Upper lobe of left lung (tissue), 6 donors: ENCODE data around the gene NID2. TPM values are rescaled to one million over a fixed set of nuclear protein-coding genes. Genes with fewer than 3 reads are reported as not detected.
A peak's percentile ranks its signal among the peaks of the same experiment; 100 is the strongest.

Source experiments
- ATAC-seq, 2 donors: fragments of 200-7000 bp; cut with Tn5 transposase; one replicate each; pipeline ENCODE4 v1.9.1; 2022; ENCODE audit warnings: mild to moderate bottlenecking in 2 of 2, moderate library complexity in 2 of 2; ENCODE audit not compliant: low FRiP score in 2 of 2
- DNase-seq, 2 donors: peaks; one replicate each; pipeline ENCODE4 v3.0.0-alpha.2; 2019 to 2020
- H3K27ac ChIP-seq, 4 donors: fragments of 200-600 bp; sonication (generic); one replicate each; pipeline ENCODE4 v1.5.1; 2016 to 2019
- H3K27me3 ChIP-seq, 4 donors: fragments of 200-600 bp; sonication (generic); one replicate each; pipeline ENCODE4 v1.5.1; 2017 to 2019
- H3K36me3 ChIP-seq, 4 donors: fragments of 200-600 bp; sonication (generic); one replicate each; pipeline ENCODE4 v1.5.1; 2016 to 2019
- H3K4me1 ChIP-seq, 4 donors: fragments of 200-600 bp; sonication (generic); one replicate each; pipeline ENCODE4 v1.5.1; 2018 to 2019
- H3K4me3 ChIP-seq, 4 donors: fragments of 200-600 bp; sonication (generic); one replicate each; pipeline ENCODE4 v1.5.1; 2017 to 2019; ENCODE audit warnings: mild to moderate bottlenecking in 2 of 4, moderate library complexity in 1 of 4
- H3K9me3 ChIP-seq, 4 donors: fragments of 200-600 bp; sonication (generic); one replicate each; pipeline ENCODE4 v1.5.1; 2018 to 2019
- CTCF ChIP-seq, 6 experiments: fragments of 450-650 bp in 4 of 6; fragments of 200-600 bp in 2 of 6; sonication (generic) in 2 of 6; IDR thresholded peaks; one replicate each; pipeline ENCODE4 v1.5.1; 2016 to 2019; ENCODE audit warnings: antibody characterized with exemption in 6 of 6
- EP300 ChIP-seq, 4 donors: sonication (generic); formaldehyde crosslinking; IDR thresholded peaks; one replicate each; pipeline ENCODE4 v1.5.1; 2017; ENCODE audit warnings: antibody characterized with exemption in 4 of 4, control low read depth in 2 of 4
- POLR2A ChIP-seq, 4 donors: fragments of 450-650 bp; IDR thresholded peaks; one replicate each; pipeline ENCODE4 v1.5.1; 2016 to 2017; ENCODE audit warnings: antibody characterized with exemption in 4 of 4, mild to moderate bottlenecking in 2 of 4
- POLR2AphosphoS5 ChIP-seq, 2 donors: sonication (generic); formaldehyde crosslinking; IDR thresholded peaks; one replicate each; pipeline ENCODE4 v1.5.1; 2017; ENCODE audit warnings: antibody characterized with exemption in 2 of 2
- WGBS, 2 donors: methylation state at CpG; one replicate each; pipeline ENCODE4 v1.1.5; 2017 to 2018; 5-methylcytosine and 5-hydroxymethylcytosine counted together
- total RNA-seq, 6 donors: library from RNA; depleted of rRNA in 4 of 6; stranded (reverse); fragments of >200 nt in 4 of 6; gene quantifications; one replicate each; pipeline versions ENCODE4 v1.1.0 to v1.2.1, GENCODE V29; 2016 to 2021
- donor health status: DM: no; HTN: no; CAD: no; lungs with moderate emphysema.
- donor health status: DM: no; HTN: yes; CAD: no; lungs with severe emphysema.

NID2 gene
- total RNA-seq, 6 donors from 2014 or later = 4.9 to 33.5 (median 8.3) TPM

GRCh38 chr14:52023518-52023917 is 45.3 kb downstream of the NID2 start:
- H3K9me3 ChIP-seq = no peaks in the 10 kb centered on the region
- H3K4me3 ChIP-seq = no peak overlapping the region
- no peak for DNase-seq
- H3K36me3 ChIP-seq = no peaks in the 10 kb centered on the region
- ATAC-seq = peak in 1 of 2 donors; percentile 75
- whole genome bisulfite sequencing, 2 donors = 27 to 88% methylated on average over 1 of the region's 1 CpG
- TF ChIP-seq POLR2A (IDR thresholded peaks at IDR 0.05) (no peak), POLR2AphosphoS5 (IDR thresholded peaks at IDR 0.05) (no peak), CTCF (IDR thresholded peaks at IDR 0.05) (no peak), EP300 (IDR thresholded peaks at IDR 0.05) (no peak)
- no peak overlapping the region for H3K27ac ChIP-seq
- no peaks in the 10 kb centered on the region for H3K27me3 ChIP-seq
- H3K4me1 ChIP-seq = peaks cover 0 to 14% (median 11%) of the 10 kb centered on the region in 4 donors

DNA sequence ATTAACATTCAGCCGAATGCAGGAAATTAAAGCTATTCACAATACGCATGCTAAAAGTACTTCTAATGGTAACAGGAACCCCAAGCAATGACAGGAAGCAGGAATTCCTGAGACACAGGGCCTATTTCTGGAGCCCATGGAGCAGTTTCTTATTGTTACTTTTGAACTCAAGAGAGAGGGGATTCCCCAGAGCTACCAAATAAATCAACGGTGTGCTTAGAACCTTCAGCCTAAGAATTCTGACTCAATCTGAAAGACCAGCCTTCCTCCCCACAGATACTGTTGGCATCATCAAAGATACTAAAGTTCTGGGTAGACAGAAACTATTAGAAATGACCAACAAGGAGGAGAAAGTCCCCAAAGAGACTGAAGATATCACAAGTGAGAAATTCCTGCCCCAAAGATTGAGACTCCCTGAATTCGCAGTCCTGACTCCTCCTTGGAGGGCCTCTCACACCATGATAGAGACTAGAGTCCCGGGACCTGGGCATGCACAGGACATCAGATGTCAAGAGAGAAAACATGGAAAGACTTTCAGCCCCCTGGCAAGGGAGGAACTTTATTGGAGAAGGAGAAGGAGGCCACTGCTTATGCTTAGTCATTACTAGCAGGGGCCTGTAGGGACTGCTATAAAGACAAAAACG is 46.8 kb downstream of the NID2 start:
- Histone ChIP-seq H3K27me3 (no peaks in the 10 kb centered on the region), H3K4me3 (no peak overlapping the region), H3K27ac (peak overlapping the region in 2 of 4 donors; percentile 32 to 55), H3K4me1 (peaks cover 0 to 18% (median 11%) of the 10 kb centered on the region in 4 donors), H3K36me3 (no peaks in the 10 kb centered on the region), H3K9me3 (no peaks in the 10 kb centered on the region)
- TF ChIP-seq CTCF (IDR thresholded peaks at IDR 0.05) (no peak), POLR2AphosphoS5 (IDR thresholded peaks at IDR 0.05) (no peak), POLR2A (IDR thresholded peaks at IDR 0.05) (no peak), EP300 (IDR thresholded peaks at IDR 0.05) (no peak)
- ATAC-seq = no peak
- no peak for DNase-seq
- 54 to 55% methylated on average over 6 of the region's 6 CpGs for WGBS, 2 donors

DNA sequence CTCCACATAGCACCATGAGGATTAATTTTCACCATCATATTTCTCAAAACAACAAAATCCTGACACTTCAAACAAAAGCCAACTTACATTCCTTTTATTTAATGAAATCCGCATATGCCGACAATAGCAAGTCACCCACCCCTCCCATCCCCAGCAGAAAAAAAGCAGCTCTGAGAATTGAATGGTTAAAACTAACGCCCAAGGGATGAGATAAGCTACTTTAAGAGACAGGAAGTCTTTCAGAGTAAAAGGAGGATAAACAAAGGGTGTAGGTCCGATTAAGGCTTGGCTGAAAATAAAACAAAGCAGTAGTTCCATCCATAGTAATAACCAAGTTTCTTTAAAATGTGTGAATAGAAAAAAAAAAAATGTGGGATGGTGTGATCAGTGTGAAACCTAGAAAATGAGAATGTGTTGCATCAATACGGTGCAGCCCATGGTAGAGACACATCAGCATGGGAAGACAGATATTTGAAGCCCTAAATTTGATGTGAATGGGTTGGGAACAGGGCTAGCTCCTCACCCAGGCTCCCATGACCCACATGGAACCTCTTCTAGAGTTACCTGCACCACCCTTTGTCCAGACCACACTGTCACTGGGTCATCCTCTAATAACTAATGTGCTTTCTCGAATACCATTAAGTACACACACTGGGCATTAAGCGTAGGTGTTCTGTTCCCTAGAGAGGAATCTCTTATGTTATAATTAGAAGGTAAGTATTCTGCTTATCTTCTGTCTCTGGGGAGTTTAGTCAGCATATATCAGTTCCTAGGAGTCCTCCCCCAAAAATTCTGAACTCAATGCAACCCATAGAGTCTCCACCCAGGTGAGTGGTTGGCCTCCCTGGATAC is 47.8 kb downstream of the NID2 start:
- TF ChIP-seq EP300 (IDR thresholded peaks at IDR 0.05) = no peak
- no peak for TF ChIP-seq POLR2A (IDR thresholded peaks at IDR 0.05)
- TF ChIP-seq CTCF (IDR thresholded peaks at IDR 0.05) = no peak
- no peak for TF ChIP-seq POLR2AphosphoS5 (IDR thresholded peaks at IDR 0.05)
- Histone ChIP-seq H3K27me3 (no peaks in the 10 kb centered on the region), H3K9me3 (no peaks in the 10 kb centered on the region), H3K4me1 (peaks cover 0 to 20% (median 13%) of the 10 kb centered on the region in 4 donors), H3K4me3 (no peak overlapping the region), H3K36me3 (no peaks in the 10 kb centered on the region), H3K27ac (peak overlapping the region in 2 of 4 donors; percentile 32 to 55)
- ATAC-seq (no peak), DNase-seq (no peak)
- WGBS, 2 donors = 45 to 51% methylated on average over 7 of the region's 7 CpGs

GRCh38 chr14:52020161-52020714 is 48.6 kb downstream of the NID2 start:
- no peaks in the 10 kb centered on the region for H3K9me3 ChIP-seq
- no peaks in the 10 kb centered on the region for H3K27me3 ChIP-seq
- peaks cover 0 to 22% (median 13%) of the 10 kb centered on the region in 4 donors for H3K4me1 ChIP-seq
- H3K27ac ChIP-seq = no peak overlapping the region
- TF ChIP-seq CTCF (IDR thresholded peaks at IDR 0.05) = no peak
- TF ChIP-seq POLR2A (IDR thresholded peaks at IDR 0.05) = no peak
- no peak for TF ChIP-seq POLR2AphosphoS5 (IDR thresholded peaks at IDR 0.05)
- TF ChIP-seq EP300 (IDR thresholded peaks at IDR 0.05) = no peak
- no peak overlapping the region for H3K4me3 ChIP-seq
- ATAC-seq (no peak), DNase-seq (no peak)
- no peaks in the 10 kb centered on the region for H3K36me3 ChIP-seq
- WGBS, 2 donors = 61 to 69% methylated on average over 5 of the region's 5 CpGs
